GM12874 (cell line): ENCODE results near the gene KRTAP4-16.

Experiments used
- TF ChIP-seq, protein P1 (sequence below): IDR thresholded peaks from 2 replicates; pipeline ENCODE4 v1.5.1; 2011; ENCODE audit warnings: low read depth, mild to moderate bottlenecking, control low read depth, low read length, moderate library complexity; ENCODE audit not compliant: insufficient read depth

KRTAP4-16 gene

DNA sequence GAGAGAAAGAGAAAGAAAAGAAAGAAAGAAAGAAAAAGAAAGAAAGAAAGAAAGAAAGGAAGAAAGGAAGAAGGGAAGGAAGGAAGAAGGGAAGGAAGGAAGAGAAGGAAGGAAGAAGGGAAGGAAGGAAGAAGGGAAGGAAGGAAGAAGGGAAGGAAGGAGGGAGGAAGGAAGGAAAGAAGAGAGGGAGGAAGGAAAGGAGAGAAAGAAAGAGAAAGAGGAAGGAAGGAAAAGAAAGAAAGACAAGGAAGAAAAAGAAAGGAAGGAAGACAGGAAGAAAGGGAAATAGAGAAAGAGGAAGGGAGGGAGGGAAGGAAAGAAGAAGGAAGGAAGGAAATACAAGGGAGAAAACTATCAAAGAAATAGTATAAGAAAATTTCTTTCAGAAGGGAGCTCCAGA is 25.2 kb downstream of the KRTAP4-16 start:
- TF ChIP-seq, protein P1, sequence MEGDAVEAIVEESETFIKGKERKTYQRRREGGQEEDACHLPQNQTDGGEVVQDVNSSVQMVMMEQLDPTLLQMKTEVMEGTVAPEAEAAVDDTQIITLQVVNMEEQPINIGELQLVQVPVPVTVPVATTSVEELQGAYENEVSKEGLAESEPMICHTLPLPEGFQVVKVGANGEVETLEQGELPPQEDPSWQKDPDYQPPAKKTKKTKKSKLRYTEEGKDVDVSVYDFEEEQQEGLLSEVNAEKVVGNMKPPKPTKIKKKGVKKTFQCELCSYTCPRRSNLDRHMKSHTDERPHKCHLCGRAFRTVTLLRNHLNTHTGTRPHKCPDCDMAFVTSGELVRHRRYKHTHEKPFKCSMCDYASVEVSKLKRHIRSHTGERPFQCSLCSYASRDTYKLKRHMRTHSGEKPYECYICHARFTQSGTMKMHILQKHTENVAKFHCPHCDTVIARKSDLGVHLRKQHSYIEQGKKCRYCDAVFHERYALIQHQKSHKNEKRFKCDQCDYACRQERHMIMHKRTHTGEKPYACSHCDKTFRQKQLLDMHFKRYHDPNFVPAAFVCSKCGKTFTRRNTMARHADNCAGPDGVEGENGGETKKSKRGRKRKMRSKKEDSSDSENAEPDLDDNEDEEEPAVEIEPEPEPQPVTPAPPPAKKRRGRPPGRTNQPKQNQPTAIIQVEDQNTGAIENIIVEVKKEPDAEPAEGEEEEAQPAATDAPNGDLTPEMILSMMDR = no peak

DNA sequence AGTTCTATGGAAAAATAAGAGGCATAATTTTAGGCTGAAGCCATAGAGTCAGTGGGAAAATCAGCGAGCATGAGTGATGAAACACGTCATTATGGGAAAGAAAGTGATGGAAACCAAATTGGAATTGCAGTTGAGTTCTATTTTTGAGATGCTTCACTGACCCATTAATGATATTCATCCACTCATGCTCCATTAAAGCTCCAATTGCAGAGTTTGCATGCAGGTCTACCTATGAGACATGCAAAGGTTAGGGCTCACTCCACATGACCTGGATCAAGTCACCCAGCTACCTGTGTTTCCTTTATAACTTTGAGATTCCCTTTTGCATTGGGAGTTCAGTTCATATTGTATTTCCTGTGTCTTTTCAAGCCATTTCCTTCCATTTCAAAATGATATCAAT is 28.3 kb downstream of the KRTAP4-16 start:
- TF ChIP-seq, protein P1 = no peak

DNA sequence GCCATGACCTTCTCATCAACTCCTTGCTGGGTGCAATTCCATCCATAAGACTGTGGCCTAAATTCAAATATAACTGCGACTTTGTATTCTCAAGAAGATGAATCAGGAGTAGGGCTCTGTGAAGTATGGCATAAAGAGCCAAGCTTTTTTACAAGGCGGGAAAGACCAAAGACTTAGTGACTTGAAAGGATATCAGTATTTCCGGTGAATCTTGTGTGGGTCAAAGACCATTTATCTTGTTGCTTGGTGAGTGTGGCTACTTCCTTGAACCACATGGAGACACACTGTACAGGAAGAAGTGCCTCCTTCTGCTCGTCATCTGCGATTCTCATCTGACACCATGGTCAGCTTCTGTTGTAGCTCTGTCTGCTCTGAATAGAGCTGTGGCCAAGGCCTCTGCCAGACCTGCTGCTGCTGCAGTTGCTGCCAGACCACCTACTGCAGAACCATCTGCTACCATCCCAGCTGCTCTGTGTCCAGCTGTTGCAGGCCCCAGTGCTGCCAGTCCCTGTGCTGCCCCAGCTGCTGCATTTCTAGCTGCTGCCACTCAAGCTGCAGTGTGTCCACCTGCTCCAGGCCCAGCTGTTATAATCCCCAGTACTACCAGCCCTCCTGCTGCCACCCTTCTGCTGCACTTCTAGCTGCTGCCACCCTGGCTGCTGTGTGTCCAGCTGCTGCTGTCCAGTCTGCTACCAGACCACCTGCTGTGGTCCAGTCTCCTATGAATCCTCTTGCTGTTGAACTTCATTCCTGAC is 30.2 kb downstream of the KRTAP4-16 start:
- TF ChIP-seq, protein P1 = no peak

DNA sequence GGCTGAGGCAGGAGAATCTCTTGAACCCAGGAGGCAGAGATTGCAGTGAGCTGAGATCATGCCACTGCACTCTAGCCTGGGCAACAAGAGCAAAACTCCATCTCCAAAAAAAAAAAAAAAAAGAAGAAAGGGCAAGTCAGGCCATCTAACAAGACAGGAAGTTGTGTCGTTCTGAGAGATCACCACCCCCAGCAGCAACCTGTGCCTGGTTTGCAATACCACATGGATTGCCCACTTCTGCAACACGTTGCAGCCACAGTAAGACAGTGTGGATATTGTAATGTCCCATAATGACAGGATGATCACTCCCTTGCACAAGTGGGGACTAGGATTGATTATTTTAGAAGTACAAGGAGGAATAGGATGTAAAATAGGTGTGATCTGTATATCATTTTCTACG is 33.0 kb downstream of the KRTAP4-16 start:
- TF ChIP-seq, protein P1 = no peak

DNA sequence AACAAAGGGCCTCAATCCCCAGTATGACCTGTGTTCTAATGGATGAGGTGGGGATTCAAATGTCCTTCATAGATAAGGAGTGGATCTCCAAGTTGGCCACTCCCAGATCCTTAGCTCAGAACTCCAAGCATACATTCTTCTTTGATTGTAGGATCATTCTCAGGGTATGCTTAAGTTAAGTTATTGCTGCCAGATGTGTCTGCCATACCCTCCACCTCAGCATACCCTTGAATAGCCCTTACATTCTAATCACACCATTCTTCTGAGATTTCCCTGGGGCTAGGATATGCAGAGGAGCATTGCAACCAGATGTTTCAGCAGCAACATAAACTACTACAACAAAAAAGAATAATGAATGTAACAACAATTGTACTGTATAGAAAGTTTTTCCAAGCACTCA is 34.7 kb downstream of the KRTAP4-16 start:
- TF ChIP-seq, protein P1 = no peak

DNA sequence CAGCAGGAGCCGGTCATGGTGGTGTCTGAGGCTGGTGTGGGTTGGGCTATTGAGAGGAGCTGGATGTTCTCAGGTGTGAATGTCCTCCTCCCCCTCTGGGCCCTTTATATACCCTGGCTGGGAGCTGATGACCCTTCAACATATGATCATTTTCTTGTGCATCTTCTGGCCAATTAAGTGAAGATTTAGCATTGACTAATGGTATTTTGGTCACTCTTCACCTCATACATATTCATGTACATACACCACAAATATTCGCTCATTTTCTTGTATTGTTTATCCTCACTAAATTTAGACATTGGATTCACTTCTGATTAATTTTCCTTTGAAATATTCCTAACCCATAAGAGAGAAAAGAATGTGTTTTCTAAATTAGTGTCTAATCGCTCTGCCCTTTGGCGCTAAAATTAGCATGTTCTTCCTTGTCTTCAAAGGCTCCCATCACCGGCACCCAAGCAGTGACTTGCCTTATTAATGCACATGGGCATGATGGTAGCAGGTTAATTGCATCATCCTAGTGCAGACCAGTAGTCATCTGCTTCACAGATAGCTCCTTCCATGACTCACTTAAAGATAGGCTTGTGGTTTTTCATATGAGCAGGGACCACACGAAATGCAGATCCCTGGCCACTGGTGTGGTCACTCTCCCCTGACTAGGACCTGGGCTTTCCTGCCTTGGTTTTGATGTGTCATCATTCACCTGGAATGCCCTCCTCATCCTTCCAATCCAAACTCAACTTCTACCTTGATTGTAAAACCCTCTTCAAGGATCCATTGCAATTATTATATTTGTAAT is 36.0 kb downstream of the KRTAP4-16 start, which contains the start of gene KRTAP2-4:
Gene KRTAP2-4, minus strand, starts transcription at position 51 of the 796 bp plus-strand sequence. Its CDS starts 34 bp downstream, at position 17.
- TF ChIP-seq, protein P1 = no peak

DNA sequence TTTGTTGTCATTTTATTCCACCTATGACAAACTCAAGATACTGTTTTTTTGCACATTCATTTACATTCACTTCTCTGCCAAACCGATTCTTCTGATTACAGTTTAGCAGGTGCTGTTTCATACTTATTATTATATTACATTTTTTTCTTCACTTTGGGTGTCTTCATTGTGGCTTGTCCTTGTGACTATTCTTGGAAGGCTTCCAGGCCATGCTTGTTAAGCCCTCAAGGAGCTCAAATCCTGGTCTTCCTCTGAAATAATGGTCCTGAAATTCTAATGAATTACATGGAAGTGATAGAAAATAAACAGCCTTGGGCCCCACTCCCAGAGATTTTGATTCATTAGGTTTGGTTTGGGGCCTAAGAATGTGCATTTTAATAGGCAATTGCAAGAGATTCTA is 37.7 kb downstream of the KRTAP4-16 start:
- TF ChIP-seq, protein P1 = no peak
